GM18873 (cell line): ENCODE measurements around the gene CSHL1.
"Not testable (repeated sequence)": the region's sequence is repeated elsewhere in the genome, so short reads cannot be mapped to it uniquely, and the experiment has no call there.

Source experiments
- ATAC-seq: cut with Tn5 transposase; IDR thresholded peaks from one replicate; pipeline ENCODE4 v1.9.1; 2021; ENCODE audit warnings: mild to moderate bottlenecking, moderate library complexity, moderate number of reproducible peaks; ENCODE audit not compliant: unreplicated experiment, low FRiP score

Gene CSHL1

GRCh38 chr17:63920050-63920449 is 9.0 kb upstream of the CSHL1 start:
- not testable (repeated sequence) for ATAC-seq

DNA sequence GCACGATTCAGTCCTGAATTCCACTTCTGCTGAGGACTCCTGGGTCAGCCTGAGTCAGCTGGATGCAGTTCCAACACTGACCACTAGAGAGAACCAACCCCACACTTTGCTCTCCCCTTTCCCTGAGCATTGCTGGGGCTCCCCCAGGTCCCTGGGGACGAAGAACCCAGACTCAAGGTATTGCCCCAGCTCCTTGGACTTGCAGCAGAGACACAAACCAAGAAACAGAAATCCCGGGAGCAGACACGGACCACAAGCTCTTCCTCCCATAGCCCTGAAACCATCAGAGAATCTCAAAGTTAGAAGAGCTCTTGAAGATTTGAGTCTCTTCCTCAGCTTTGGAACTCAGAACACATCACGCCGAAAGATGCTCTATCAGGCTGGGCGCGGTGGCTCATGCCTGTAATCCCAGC is 8.3 kb upstream of the CSHL1 start:
- peak; percentile 55 for ATAC-seq

DNA sequence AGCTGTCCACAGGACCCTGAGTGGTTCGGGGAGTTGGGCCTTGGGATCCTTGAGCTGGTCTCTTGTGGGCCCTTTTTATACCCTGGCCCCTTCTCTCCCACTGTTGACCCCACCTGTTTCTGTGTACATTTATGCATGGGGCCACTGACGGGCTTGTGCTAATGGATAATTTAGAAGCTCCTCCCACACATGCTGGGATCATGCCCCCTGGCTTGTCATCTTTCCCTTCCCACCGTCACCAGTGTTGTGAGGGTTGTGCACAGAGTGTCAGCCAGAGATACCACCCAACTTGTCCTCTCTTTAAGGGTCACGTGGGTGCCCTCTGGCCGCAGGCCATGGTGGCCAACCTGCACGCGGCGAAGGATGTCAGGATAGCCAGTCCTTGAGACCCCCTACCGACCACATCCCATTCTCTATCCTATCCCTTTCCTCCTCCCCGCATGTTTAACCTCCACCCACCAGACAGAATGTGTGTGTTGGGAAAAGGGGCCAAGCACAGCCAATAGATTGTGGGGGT is 7.8 kb upstream of the CSHL1 start, which contains the start of gene GH1:
Gene GH1 (minus strand): TSS at position 51 of the 517 bp plus-strand sequence. CDS start 63 bp downstream, outside the sequence.
- ATAC-seq, result not testable (repeated sequence)

- no peak for ATAC-seq
These were observed 7.2 kb upstream of the CSHL1 start for GRCh38 chr17:63918305-63918704.

GRCh38 chr17:63917646-63918045 is 6.6 kb upstream of the CSHL1 start:
- ATAC-seq, result no peak

GRCh38 chr17:63917206-63917605 is 6.1 kb upstream of the CSHL1 start:
- ATAC-seq, result not testable (repeated sequence)

GRCh38 chr17:63916566-63917185 is 5.6 kb upstream of the CSHL1 start:
- ATAC-seq, result no peak

GRCh38 chr17:63915753-63916152 is 4.7 kb upstream of the CSHL1 start:
- not testable (repeated sequence) for ATAC-seq

DNA sequence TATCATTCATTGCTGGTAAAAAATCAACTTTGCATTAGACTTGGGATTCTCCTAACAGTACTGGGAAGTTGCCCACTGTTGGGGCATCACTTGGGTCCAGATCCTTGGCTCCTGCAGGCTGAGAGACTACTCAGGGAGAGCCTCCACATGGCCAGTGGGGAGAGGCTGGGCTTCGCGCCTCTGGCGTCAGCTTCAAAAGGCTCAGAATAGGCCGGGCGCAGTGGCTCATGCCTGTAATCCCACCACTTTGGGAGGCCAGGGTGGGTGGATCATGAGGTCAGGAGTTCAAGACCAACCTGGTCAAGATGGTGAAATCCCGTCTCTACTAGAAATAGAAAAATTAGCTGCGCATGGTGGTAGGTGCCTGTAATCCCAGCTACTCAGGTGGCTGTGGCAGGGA is 3.4 kb upstream of the CSHL1 start:
- no peak for ATAC-seq

DNA sequence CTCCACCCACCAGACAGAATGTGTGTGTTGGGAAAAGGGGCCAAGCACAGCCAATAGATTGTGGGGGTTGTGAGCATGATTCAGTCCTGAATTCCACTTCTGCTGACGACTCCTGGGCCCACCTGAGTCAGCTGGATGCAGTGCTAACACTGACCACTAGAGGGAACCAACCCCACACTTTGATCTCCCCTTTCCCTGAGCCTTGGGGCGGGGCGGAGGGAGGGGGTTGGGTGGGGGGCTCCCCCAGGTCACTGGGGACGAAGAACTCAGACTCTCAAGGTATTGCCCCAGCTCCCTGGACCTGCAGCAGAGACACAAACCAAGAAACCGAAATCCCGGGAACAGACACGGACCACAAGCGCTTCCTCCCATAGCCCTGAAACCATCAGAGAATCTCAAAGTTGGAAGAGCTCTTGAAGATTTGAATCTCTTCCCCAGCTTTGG is 621 bp upstream of the CSHL1 start:
- no peak for ATAC-seq

DNA sequence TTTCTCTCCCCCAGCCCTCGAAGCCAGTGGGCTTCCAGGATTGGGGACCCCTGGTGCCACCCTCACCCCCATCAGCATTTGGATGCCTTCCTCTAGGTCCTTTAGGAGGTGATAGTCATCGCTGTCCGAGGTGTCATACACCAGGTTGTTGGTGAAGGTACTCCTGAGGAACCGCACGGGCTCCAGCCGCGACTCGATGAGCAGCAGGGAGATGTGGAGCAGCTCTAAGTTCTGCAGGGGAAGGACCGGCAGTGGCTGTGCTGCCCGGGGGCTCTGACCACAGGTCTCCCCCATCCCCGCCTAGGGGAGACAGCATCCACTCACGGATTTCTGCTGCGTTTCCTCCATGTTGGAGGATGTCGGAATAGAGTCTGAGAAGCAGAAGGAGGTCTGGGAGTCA is 962 bp downstream of the CSHL1 start:
- no peak for ATAC-seq

- not testable (repeated sequence) for ATAC-seq
These were observed 1.5 kb downstream of the CSHL1 start for GRCh38 chr17:63909586-63909985.

- not testable (repeated sequence) for ATAC-seq
These were observed 3.8 kb downstream of the CSHL1 start for GRCh38 chr17:63907161-63907778.

- ATAC-seq, result not testable (repeated sequence)
These were observed 6.3 kb downstream of the CSHL1 start for GRCh38 chr17:63904796-63905195.

DNA sequence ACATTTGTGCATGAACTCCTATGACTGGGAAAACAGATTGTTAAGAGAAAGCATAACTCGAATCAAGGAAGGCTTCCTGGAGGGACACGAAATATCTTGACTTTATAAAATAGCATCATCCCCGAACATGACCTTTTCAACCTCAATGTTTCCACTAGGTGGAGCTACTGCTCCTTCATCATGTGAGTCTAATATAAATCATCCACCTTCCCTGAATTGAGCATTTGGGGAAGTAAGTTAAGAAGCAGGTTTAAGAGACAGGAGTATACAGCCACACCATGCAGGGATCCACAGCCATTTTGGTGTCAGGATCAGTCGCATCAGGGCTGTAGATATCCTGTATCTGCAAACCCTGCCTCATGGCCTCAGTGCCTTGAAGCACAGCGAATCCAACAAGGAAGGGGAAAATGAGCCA is 7.3 kb downstream of the CSHL1 start:
- not testable (repeated sequence) for ATAC-seq

DNA sequence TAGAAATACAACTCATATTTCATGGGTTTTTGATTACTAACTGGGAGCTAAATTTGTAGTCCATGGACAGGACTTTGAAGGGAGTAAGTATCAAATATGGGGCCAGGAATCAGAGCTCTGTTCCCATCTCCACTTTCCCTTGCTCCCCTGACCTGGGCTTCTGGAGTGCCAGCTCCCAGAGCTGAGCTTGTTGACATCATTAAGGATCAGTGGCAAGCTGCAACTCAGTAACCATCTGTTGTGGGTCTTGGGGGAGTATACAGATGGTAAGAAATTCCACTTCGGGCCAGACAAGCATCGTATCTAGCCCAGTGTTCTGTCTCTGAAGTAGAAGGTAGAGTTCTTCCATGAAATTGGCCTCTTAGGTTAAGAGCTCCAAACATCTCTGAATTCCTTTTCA is 9.1 kb downstream of the CSHL1 start:
- not testable (repeated sequence) for ATAC-seq

GRCh38 chr17:63898899-63899798 is 11.9 kb downstream of the CSHL1 start:
- not testable (repeated sequence) for ATAC-seq

- ATAC-seq, result not testable (repeated sequence)
These were observed 14.3 kb downstream of the CSHL1 start, which contains the start of gene CSH1 for GRCh38 chr17:63896524-63897354. TSS of gene CSH1 (minus strand) at chr17:63896574. CDS start at chr17:63896511, 63 bp downstream.

DNA sequence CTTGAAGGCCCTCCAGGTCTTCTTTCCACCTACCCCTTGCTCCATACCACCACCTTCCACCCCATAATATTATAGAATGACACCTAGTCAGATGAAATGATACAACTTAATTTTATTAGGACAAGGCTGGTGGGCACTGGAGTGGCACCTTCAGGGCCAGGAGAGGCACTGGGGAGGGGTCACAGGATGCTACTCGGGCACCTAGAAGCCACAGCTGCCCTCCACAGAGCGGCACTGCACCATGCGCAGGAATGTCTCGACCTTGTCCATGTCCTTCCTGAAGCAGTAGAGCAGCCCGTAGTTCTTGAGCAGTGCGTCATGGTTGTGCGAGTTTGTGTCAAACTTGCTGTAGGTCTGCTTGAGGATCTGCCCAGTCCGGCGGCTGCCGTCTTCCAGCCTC is 16.2 kb downstream of the CSHL1 start:
- ATAC-seq, result not testable (repeated sequence)

GRCh38 chr17:63894021-63894420 is 17.0 kb downstream of the CSHL1 start:
- ATAC-seq, result not testable (repeated sequence)
